ENCODE data around the gene EPN3. TPM values are rescaled to one million over a fixed set of nuclear protein-coding genes. Genes with fewer than 3 reads are reported as not detected.

Gene EPN3
- total RNA-seq, 1 experiment from 2014 or later = 17.8 TPM

DNA sequence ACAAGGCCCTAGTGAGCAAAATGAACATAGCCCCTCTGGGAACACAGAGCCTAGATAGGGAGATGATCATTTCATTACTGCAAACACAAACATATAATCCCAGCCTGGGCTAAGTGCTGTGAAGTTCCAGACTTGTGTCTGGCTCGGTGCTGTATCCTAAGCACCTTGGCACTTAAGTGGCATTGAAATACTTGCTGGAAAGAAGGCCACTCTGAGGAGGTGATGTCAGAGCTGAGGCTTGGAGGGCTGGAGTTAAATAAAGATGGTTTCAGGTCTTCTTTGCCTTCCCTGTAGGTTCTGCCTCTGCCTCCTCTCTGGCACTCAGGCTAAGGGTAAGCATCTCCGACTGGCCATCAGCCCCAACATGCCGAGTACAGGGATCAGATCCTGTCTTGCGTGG lies 25.6 kb downstream of the EPN3 start:
- ChIA-PET POLR2A (no interaction called here), RAD21 (ENCODE audit: low non-redundant PET in 1 of 2, low total read pairs in 2 of 2, uncharacterized antibody in 2 of 2, unreplicated experiment in 2 of 2) (no interaction called here), CTCF (no interaction called here)
- Histone ChIP-seq H3K36me3 (ENCODE audit: control insufficient read depth in 1 of 2, insufficient read depth in 2 of 2, low read length in 2 of 2) (no peaks in the 10 kb centered on the region), H3K27ac (ENCODE audit: low read depth, low read length) (no peak overlapping the region), H3K9ac (ENCODE audit: low read length) (no peak overlapping the region), H3K4me1 (ENCODE audit: control insufficient read depth in 1 of 2, insufficient read depth in 2 of 2, low read length in 2 of 2) (peaks cover 6 to 18% of the 10 kb centered on the region in 2 experiments; a peak in 3 of 4 replicates), H3K9me2 (ENCODE audit: insufficient read depth) (no peaks in the 10 kb centered on the region), H2AFZ (ENCODE audit: low read depth, low read length, poor library complexity, severe bottlenecking) (no peak overlapping the region), H3K9me3 (ENCODE audit: control insufficient read depth in 1 of 2, insufficient read depth in 1 of 2, low read depth in 1 of 2, low read length in 2 of 2) (no peaks in the 10 kb centered on the region), H3K79me2 (ENCODE audit: insufficient read depth, low read length) (no peaks in the 10 kb centered on the region), H3K4me3 (replicated peaks in 1 of 2; ENCODE audit: low read depth in 1 of 2, low read length in 2 of 2) (no peak overlapping the region), H3K4me2 (ENCODE audit: low read length) (no peak overlapping the region), H4K20me1 (ENCODE audit: insufficient read depth) (no peaks in the 10 kb centered on the region), H3K27me3 (ENCODE audit: insufficient read depth, low read length) (no peaks in the 10 kb centered on the region)
- no TSS peak for BruUV-seq (replicated peaks)
- intact Hi-C loops (cut with micrococcal nuclease) = no loop called here
- no peak for TF ChIP-seq EZH2 (IDR thresholded peaks at IDR 0.05)
- TF ChIP-seq SIN3A (IDR thresholded peaks at IDR 0.05; ENCODE audit: low read depth) = no peak
- no peak for TF ChIP-seq TCF7L2 (IDR thresholded peaks at IDR 0.05; ENCODE audit: borderline replicate concordance, extremely low read depth, insufficient read depth, insufficient read length)
- no peak for TF ChIP-seq RAD21 (IDR thresholded peaks at IDR 0.05; ENCODE audit: low read depth)
- no peak for TF ChIP-seq EZH2phosphoT487 (IDR thresholded peaks at IDR 0.05; ENCODE audit: borderline replicate concordance)
- no peak for TF ChIP-seq FOSL1 (IDR thresholded peaks at IDR 0.05; ENCODE audit: low read depth)
- TF ChIP-seq ZFX (IDR thresholded peaks at IDR 0.05) = no peak
- TF ChIP-seq ZNF274 (IDR thresholded peaks at IDR 0.05; ENCODE audit: low read depth, low read length) = no peak
- no peak for TF ChIP-seq JUND (IDR thresholded peaks at IDR 0.05)
- TF ChIP-seq, protein P1, sequence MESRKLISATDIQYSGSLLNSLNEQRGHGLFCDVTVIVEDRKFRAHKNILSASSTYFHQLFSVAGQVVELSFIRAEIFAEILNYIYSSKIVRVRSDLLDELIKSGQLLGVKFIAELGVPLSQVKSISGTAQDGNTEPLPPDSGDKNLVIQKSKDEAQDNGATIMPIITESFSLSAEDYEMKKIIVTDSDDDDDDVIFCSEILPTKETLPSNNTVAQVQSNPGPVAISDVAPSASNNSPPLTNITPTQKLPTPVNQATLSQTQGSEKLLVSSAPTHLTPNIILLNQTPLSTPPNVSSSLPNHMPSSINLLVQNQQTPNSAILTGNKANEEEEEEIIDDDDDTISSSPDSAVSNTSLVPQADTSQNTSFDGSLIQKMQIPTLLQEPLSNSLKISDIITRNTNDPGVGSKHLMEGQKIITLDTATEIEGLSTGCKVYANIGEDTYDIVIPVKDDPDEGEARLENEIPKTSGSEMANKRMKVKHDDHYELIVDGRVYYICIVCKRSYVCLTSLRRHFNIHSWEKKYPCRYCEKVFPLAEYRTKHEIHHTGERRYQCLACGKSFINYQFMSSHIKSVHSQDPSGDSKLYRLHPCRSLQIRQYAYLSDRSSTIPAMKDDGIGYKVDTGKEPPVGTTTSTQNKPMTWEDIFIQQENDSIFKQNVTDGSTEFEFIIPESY (IDR thresholded peaks at IDR 0.05; ENCODE audit: extremely low read depth, insufficient replicate concordance, low read length) = no peak
- TF ChIP-seq YY1 (IDR thresholded peaks at IDR 0.05; ENCODE audit: extremely low read depth, insufficient replicate concordance, low read depth, low read length) = no peak
- DNase-seq (ENCODE audit: low read depth, low spot score) = no peak
- no peak for ATAC-seq
